DOHH2 (cell line): Measurements from ENCODE around the gene GATA5.

Experiments
- H3F3A ChIP-seq: fragments of 200-600 bp; sonication (generic), shearing (Covaris generic); 2 replicates; pipeline ENCODE4 v1.6.0; 2016; ENCODE audit warnings: antibody characterized with exemption, mild to moderate bottlenecking; ENCODE audit not compliant: control insufficient read depth, insufficient read depth
- H3K27ac ChIP-seq: fragments of 200-600 bp; sonication (generic); 2 replicates; pipeline ENCODE4 v1.5.1; 2014; ENCODE audit warnings: low read depth, mild to moderate bottlenecking, low read length, moderate library complexity
- H3K27me3 ChIP-seq: fragments of 200-600 bp; sonication (generic); 2 replicates; pipeline ENCODE4 v1.6.1; 2014; ENCODE audit warnings: mild to moderate bottlenecking, low read length, mixed read lengths; ENCODE audit not compliant: control insufficient read depth
- H3K36me3 ChIP-seq: fragments of 200-600 bp; sonication (generic); 2 replicates; pipeline ENCODE4 v1.6.1; 2014; ENCODE audit warnings: mild to moderate bottlenecking, low read length, moderate library complexity, mixed read lengths; ENCODE audit not compliant: control insufficient read depth
- H3K4me1 ChIP-seq: fragments of 200-600 bp; sonication (generic); 2 replicates; pipeline ENCODE4 v1.6.1; 2014; ENCODE audit warnings: mild to moderate bottlenecking, low read length, mixed read lengths; ENCODE audit not compliant: control insufficient read depth
- H3K4me2 ChIP-seq: fragments of 200-600 bp; sonication (generic); 2 replicates; pipeline ENCODE4 v1.6.0; 2014; ENCODE audit warnings: mild to moderate bottlenecking, low read length, moderate library complexity
- H3K4me3 ChIP-seq: fragments of 200-600 bp; sonication (generic); 2 replicates; pipeline ENCODE4 v1.5.1; 2014; ENCODE audit warnings: mild to moderate bottlenecking, low read length, mixed read lengths
- H3K79me2 ChIP-seq: fragments of 200-600 bp; sonication (generic); 2 replicates; pipeline ENCODE4 v1.6.1; 2014; ENCODE audit warnings: mild to moderate bottlenecking, low read length, mixed read lengths; ENCODE audit not compliant: control insufficient read depth
- H3K9me2 ChIP-seq: fragments of 200-600 bp; sonication (generic); replicated peaks from 2 replicates; pipeline ENCODE4 v1.6.1; 2014; ENCODE audit warnings: mild to moderate bottlenecking, low read length, mixed read lengths; ENCODE audit not compliant: control insufficient read depth
- H3K9me3 ChIP-seq: fragments of 200-600 bp; sonication (generic); 2 replicates; pipeline ENCODE4 v1.6.1; 2014; ENCODE audit warnings: antibody characterized with exemption, low read length, mixed read lengths; ENCODE audit not compliant: control insufficient read depth, insufficient read depth
- H4K20me1 ChIP-seq: fragments of 200-600 bp; sonication (generic); 2 replicates; pipeline ENCODE4 v1.6.0; 2014; ENCODE audit warnings: low read depth, mild to moderate bottlenecking, antibody characterized with exemption, low read length, moderate library complexity; ENCODE audit not compliant: control insufficient read depth, insufficient read depth
- CTCF ChIP-seq: fragments of 200-600 bp; sonication (generic); IDR thresholded peaks from one replicate; pipeline ENCODE4 v1.5.1; 2014; ENCODE audit warnings: antibody characterized with exemption, mild to moderate bottlenecking, low read depth, low read length; ENCODE audit not compliant: poor library complexity, severe bottlenecking
- EZH2phosphoT487 ChIP-seq: fragments of 200-600 bp; sonication (generic); IDR thresholded peaks from 2 replicates; pipeline ENCODE4 v1.6.1; 2017; ENCODE audit warnings: borderline replicate concordance, mild to moderate bottlenecking, antibody characterized with exemption, low read length, moderate library complexity, mixed read lengths

The GATA5 gene

GRCh38 chr20:62430311-62430853, 45.4 kb downstream of the GATA5 start:
- peaks cover 3% of the 10 kb centered on the region; the same call in 1 of the 2 replicates for H3K27me3 ChIP-seq
- no peaks in the 10 kb centered on the region for H4K20me1 ChIP-seq
- H3K9me2 ChIP-seq = no peaks in the 10 kb centered on the region
- H3F3A ChIP-seq = no peaks in the 10 kb centered on the region
- no peaks in the 10 kb centered on the region for H3K36me3 ChIP-seq
- no peaks in the 10 kb centered on the region for H3K9me3 ChIP-seq
- H3K4me2 ChIP-seq = no peak overlapping the region
- H3K4me1 ChIP-seq = no peaks in the 10 kb centered on the region
- no peak overlapping the region for H3K27ac ChIP-seq
- H3K79me2 ChIP-seq = no peaks in the 10 kb centered on the region
- no peak for TF ChIP-seq CTCF
- no peak for TF ChIP-seq EZH2phosphoT487
- no peak overlapping the region for H3K4me3 ChIP-seq

- H3K9me2 ChIP-seq = no peaks in the 10 kb centered on the region
- H3K36me3 ChIP-seq = no peaks in the 10 kb centered on the region
- H3K27ac ChIP-seq = no peak overlapping the region
- H4K20me1 ChIP-seq = no peaks in the 10 kb centered on the region
- no peaks in the 10 kb centered on the region for H3K4me1 ChIP-seq
- TF ChIP-seq CTCF (no peak), EZH2phosphoT487 (no peak)
- no peaks in the 10 kb centered on the region for H3F3A ChIP-seq
- no peak overlapping the region for H3K4me3 ChIP-seq
- H3K79me2 ChIP-seq = no peaks in the 10 kb centered on the region
- H3K27me3 ChIP-seq = no peaks in the 10 kb centered on the region; the same call in 1 of the 2 replicates
- H3K9me3 ChIP-seq = no peaks in the 10 kb centered on the region
- no peak overlapping the region for H3K4me2 ChIP-seq
These were observed 46.1 kb downstream of the GATA5 start for GRCh38 chr20:62429455-62430310.

GRCh38 chr20:62428396-62429295, 47.1 kb downstream of the GATA5 start:
- no peaks in the 10 kb centered on the region for H3K79me2 ChIP-seq
- no peak overlapping the region for H3K27ac ChIP-seq
- H3K36me3 ChIP-seq = no peaks in the 10 kb centered on the region
- no peaks in the 10 kb centered on the region for H3F3A ChIP-seq
- H3K4me3 ChIP-seq = no peak overlapping the region
- H3K27me3 ChIP-seq = no peaks in the 10 kb centered on the region
- no peaks in the 10 kb centered on the region for H3K4me1 ChIP-seq
- H4K20me1 ChIP-seq = no peaks in the 10 kb centered on the region
- H3K4me2 ChIP-seq = no peak overlapping the region
- no peaks in the 10 kb centered on the region for H3K9me2 ChIP-seq
- TF ChIP-seq EZH2phosphoT487 = no peak
- no peak for TF ChIP-seq CTCF
- H3K9me3 ChIP-seq = no peaks in the 10 kb centered on the region
